HTR-8/SVneo (cell line): ENCODE results near the gene CDC42EP2.

Experiments
- DNase-seq: peaks from one replicate; pipeline ENCODE4 v3.0.0; 2011; ENCODE audit warnings: low spot score, mixed read lengths; ENCODE audit not compliant: insufficient read length
- FAIRE-seq: peaks from 2 replicates; lab custom pipeline; 2011; peaks lifted over from hg19 to GRCh38; lab: Jason Lieb, UNC

The CDC42EP2 gene, protein sequence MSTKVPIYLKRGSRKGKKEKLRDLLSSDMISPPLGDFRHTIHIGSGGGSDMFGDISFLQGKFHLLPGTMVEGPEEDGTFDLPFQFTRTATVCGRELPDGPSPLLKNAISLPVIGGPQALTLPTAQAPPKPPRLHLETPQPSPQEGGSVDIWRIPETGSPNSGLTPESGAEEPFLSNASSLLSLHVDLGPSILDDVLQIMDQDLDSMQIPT

DNA sequence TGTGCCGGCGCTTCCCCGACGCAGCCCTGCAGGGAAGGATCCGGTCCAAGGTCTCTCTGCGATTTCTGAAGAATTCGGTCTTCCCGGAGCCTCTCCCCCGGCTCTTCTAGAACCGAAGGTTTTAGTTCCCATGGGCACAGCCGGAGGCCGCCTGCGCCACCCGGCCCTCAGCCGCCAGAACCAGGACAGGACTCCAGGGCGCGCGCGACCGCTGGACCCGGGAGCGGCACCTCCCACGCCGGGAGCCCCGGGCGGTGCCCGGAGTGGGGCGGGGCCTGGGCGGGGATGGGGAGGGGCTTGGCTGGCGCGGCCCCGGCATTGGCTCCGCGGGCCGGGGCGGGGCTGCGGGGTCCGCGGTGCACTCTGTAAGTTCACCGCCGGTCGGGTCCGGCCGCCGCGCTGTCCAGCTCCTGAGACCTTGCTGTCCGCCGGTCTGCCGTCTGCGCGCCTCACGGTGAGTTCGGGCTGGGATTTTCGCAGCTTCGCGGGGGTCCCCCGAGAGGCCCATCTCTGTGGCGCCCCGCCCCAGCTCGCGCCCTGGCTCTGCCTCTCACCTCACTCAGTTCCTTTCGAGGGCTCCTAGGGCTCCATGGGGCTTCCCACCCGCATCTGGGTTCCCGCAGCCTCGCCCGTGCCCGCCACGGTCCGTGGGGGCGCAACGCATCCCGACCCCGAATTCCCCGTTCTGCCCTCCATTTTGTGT is at the start of gene CDC42EP2:
Gene CDC42EP2 (plus strand): TSS at position 366 of the 703 bp plus-strand sequence. CDS start 6,033 bp downstream, outside the sequence.
- DNase-seq (peak; percentile 78), FAIRE-seq (no peak)

DNA sequence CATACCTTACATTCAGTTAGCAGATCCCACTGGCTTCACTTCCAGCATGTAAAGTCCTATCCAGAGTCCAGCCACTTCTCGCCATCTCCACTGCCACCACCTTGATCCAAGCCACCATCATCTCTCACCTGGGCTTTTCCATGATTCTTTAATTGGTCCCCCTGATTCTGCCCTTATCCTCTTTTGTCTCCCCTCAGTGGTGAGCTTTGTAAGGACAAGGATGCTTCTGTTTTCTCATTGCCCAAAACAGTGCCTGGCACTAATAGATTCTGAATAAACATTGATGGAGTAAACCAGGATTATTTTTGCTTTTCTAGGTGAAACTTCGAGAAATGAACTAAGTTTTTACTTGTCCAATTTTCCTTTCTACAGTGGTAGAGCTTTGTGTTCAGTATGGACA is 48.5 kb upstream of the CDC42EP2 start:
- FAIRE-seq, result no peak

DNA sequence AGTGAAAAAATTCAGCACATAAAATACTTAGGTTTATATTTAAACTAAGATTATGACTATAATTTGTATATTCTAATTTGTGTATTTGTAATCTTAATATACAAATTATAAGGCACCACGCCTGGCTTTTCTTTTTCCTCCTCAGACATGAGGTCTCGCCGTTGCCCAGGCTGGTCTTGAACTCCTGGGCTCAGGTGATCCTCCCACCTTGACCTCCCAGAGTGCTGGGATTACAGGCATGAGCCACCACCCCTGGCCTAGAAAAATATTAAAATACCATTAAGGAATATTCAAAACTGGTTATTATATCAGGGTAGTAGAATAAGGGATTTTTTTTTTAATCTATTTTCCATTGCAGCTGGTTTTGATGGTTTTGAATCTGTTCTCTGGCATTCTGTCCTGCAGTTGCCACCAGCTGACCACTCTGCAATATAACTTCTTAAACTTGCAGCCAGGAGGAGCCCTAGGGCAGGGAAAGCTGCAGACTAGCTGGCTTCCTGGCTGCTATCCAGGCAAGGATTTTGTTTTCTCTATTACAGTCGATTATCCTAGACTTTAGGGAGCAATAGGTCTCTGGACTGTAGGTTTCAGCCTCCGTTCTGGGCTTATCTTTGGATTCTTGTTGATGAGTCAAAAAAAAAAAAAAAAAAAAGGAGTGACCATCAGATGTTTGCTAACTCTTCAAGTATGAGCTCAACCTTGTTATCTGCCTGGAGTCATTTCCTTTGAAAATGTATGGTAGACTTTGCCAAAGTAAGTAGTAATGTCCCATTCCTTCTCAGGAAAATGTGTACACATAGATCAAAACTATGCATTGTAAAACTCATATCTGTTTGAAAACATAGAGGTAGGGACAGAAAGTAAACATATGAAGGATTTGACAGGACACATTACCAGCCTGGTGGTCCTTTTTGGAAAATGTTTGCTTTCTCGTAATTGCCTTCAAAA is 39.7 kb upstream of the CDC42EP2 start:
- peak; percentile 76 for DNase-seq
- peak; percentile 38 for FAIRE-seq

More for the DNA sequence above, 48.5 kb upstream of the CDC42EP2 start:
- DNase-seq, result no peak

DNA sequence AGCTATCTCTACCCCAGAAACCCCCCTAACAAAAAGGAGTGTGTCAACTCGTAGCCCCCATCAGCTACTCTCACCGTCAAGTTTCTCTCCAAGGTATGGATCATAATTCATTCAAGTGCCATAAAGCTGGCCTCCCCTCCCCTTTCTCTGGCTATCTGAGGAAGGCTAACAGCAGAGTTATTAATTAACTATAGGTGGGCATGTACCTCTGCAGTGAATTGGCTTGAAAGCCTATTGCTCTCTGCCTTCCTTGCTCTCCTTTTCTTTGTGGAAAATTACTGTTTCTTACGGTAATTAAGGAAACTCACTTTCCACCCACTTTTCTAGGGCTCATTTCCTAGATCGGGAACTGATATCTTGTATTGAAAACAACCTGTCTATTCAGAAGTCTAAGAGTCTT is 38.8 kb upstream of the CDC42EP2 start:
- DNase-seq (no peak), FAIRE-seq (no peak)

DNA sequence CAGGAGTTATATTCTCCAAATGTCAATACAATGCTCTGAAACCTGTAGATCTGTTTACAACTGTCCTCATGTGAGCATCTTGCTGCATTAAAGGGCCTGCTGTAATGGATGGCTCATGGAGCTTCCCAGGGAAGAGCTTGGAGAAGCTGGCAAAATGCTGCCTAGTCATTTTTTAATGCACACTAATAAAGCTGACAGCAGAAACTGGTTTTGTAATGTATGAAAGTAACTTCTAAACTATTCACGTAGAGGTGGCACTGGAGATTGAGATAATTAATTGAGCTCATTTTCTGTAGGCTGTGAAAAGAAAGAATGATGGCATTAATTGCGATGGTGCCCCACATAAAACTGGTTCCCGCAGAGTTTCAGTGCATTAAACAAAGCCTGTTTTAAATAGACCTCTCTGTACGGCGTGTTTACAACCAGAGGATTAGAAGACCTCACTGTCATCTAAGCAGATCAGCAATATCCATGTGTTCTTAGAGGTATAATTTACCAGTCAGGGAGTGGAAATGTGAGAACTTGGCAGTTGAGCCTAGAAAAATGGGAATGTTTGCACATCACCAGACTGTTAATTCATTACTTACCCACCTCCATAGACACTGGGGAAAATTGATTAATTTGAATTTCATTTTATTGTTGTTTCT is 36.9 kb upstream of the CDC42EP2 start:
- FAIRE-seq, result no peak

DNA sequence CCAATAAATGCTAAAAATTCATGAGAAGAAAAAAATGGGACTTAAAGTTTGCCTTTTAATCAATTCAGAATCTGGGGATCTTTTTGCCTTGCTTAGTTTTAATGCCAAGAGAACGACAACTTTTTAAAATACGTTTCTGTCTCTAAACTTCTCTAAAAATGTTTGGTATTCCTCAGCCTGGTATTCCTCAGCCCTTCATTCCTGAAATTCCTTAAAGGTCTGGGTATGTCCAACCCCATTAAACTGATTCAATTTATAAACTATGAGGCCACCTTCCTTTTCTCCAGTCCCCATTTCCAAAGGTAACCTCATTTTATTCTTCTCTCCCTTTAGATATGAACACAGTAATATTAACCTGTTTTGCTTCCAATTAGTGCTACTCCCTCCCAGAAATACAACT is 36.3 kb upstream of the CDC42EP2 start:
- no peak for DNase-seq

More for the DNA sequence above, 36.9 kb upstream of the CDC42EP2 start:
- no peak for DNase-seq

DNA sequence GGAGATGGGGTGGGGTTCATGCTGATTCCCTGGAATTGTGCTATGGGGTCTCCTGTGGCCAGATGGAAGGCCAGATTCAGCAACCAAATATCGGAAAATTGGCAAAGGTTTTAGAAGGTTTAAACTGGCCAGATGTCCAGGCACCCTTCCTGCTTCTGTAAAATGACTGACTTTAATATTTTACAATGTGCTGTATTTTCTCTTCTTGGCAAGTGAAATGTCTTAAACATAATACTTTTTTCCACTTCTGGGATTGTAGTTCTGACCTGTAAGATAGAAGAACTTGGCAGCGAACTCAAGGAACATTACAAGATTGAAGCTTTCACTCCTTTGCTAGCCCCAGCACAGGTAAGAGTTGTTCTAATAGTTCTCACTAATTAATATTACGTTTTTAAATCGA is 35.4 kb upstream of the CDC42EP2 start:
- no peak for DNase-seq
- FAIRE-seq, result no peak

More for the DNA sequence above, 36.3 kb upstream of the CDC42EP2 start:
- no peak for FAIRE-seq

DNA sequence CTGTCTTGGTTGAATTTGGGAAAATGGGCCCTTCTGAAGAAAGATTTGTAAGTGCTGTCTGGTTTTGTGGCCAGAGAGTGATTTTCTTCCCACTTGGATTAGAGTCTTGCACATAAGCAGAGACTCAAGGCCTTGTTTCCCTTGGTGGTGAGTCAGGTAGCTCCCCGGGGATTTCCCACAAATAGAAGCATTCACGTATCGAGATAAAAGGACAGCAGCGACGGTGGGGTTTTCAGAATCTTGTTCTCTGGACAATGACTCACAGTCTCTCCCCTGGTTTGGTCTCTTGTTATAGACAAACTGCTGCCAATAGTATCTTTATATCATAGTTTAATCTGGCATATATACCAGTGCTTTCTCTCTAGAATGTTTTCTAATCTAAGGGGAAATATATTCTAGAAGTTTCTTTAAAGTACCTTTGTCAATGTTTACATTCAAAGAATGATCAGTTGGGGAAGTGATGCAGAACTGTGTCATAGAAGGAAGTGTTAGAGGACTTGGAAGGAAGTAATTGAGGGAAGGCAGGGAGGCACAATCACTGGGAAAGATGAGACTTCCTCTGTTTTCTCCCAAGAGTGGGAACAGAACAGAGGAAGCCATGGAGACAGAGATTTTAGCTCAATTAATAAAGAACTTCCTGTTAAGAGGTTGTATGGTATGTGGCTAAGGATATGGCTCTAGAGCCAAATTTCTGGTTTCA is 34.8 kb upstream of the CDC42EP2 start:
- peak; percentile 47 for DNase-seq
- FAIRE-seq, result no peak

DNA sequence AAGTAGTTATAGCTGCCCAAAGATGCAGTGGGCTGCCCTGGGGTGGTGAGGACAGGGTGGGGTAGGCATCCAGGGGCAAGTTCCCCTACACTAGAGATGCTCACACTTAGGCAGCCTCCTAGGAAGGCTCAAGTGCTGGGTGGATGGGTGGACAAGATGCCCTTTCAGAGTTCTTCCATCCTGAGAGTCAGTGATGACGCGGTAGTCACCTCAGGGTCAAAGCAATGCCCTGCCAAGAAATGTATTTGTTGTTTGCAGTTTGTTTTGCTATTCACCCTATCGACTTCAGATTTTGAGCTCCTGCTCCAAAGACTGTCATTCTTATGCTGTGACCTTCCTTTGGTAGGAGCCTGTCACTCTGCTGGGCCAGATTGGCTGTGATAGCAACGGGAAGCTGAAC is 34.0 kb upstream of the CDC42EP2 start:
- FAIRE-seq (no peak), DNase-seq (no peak)

DNA sequence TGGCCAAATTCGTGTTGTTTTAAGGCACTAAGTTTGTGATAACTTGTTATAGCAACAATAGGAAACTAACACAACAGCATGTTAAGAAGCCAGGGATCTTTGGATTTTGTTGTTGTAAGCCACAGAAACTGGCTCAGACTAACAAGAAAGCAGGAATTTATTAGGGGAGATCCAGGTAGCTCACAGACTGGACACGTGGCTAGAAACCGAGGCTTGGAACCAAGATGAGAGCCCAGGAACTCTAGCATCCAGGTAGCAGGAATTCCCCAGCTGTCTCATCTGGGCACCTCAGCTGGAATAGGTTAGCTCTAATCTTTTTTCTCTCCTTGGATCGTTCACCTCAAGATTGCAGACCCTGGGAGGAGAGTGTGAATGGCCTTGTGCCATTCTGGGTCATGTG is 28.0 kb upstream of the CDC42EP2 start:
- DNase-seq, result no peak
- no peak for FAIRE-seq

DNA sequence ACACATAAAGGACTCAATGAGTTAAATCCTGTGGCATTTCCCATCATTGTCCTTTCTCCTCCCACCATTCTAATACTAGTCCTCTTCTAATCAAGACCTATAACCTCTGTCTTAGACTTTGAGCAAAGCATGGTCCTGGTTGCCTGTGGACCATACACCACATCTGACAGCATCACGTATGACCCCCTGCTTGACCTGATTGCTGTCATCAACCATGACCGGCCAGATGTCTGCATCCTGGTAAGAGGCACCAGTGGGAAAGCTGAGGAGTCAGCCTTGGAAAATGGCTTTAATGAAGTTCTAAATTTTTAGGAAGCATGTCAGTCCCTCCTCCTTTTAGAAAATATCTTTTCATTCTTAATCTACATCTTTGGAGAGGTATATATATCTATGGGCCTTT is 27.1 kb upstream of the CDC42EP2 start:
- FAIRE-seq (no peak), DNase-seq (no peak)

DNA sequence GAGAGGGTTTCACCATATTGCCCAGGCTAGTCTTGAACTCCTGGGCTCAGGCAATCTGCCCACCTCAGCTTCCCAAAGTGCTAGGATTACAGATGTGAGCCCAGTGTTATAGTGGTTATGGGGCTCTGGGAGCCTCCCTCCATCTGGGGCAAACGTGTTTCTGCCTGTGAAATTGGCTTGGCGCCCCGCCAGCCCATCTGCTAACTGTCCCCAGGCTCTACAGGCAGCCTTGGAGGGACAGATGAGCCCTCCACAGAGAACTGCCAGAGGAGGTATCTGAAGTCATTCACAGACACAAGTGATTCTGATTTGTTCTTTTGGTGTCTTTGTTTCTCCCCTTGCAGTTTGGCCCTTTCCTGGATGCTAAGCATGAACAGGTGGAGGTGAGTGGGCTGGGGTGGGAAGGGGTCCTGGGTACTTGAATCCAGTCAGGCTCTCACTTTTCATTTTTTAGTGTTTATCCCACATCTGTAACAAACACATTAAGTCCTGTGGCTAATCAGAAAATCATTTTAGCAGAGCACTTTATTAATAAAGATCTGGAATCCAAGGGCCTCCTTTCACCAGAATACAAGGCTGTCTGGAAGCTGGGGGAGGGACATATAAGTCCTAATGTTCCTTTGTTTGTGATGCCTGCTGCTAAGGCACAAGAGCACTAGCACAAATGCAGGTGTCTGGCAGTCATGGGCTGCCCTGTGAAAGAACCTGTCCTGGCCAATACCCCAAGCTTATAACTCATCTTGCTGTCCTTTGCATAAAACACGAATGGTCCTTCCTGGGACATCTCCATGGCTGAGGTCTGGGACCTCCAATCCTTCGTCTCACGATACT is 25.7 kb upstream of the CDC42EP2 start:
- no peak for FAIRE-seq
- DNase-seq, result no peak

DNA sequence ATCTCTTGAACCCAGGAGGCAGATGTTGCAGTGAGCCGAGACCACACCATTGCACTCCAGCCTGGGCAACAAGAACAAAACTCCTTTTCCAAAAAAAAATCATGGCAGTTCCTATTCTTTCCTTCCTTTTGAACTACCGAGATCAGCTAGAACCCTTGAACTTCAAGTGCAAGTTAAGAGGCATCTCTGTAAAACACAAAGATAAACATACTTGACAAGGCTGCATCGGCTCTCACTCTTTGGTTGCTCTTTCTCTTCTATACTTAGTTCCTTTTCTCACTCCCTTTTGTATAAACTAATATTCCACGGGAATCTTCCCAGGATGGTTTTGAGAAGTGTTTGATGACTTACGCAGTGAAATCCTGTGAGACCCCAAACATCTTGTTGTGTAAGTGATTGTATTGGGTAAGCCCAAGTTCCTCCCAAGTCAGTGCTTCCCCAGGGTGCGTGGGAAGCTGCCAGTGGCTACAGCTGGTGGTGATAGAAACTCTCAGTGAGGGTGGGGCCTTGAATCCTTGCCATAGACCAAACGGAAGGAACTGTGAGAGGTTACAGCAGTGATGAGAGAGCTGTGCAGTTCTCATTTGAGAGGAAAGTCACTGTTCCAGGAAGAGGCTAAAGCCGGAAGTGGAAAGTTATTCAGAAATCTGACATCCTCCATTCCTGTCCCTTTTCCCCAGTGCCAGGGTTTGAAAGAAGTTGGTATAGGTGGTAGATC is 24.1 kb upstream of the CDC42EP2 start:
- DNase-seq, result no peak
- no peak for FAIRE-seq

DNA sequence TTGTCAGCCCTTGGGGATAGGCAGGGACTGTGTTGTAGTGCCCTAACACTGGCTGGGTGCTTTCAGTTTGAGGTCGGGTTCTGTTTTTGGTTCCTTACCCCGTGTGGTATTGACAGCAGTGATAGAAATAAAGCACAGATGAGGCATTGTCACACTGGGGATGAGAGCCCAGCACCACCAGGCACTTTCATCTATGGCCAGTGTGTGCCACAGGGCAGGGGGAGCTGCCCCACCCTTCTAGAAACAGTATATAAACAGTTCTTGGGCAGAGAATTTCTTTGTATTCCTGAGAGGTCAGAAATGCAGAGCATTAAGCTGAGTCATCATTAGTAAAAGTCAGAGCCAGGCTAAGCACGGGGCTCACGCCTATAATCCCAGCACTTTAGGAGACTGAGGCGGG is 23.1 kb upstream of the CDC42EP2 start:
- no peak for DNase-seq
- FAIRE-seq, result no peak

DNA sequence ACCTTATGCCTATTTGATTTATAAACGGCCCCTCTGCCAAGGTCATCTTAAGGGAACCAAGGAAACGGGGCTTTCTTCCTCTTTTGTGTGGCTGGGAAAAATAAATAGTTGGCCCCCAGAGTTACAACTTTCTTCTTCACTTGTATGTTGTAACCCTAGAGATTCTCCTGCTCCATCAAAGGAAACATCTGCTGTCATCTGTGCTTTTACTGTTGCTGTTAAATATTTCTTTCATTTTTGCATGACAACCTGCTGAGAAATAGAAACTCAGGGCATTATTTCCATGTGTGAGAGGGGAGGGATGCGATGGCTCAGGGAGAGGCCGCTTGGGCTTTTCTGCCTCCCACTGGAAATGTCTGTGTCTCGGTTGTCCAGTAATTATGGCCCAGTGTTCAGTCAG is 21.8 kb upstream of the CDC42EP2 start:
- DNase-seq, result no peak
- FAIRE-seq, result no peak

DNA sequence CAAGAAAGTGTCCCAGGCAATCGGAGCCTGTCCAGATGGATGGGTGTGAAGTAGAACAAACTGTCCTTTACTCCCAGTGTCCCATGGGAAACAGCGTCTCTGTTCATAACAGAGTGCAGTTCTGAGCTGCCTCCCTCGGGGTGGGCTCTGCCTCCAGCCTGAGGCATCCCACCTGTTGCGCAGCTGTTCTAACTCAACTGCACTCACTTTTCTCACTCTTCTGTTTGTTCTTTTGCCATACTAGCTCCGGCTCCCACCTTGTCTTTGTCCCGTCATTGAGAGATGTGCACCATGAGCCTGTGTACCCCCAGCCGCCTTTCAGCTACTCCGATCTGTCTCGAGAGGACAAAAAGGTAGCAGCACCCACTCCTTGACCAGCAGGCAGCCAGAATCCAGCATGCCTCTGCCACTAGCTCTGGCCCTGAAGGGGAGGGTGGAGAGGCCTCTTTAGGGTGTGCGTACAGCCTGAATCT is 20.7 kb upstream of the CDC42EP2 start:
- no peak for FAIRE-seq

DNA sequence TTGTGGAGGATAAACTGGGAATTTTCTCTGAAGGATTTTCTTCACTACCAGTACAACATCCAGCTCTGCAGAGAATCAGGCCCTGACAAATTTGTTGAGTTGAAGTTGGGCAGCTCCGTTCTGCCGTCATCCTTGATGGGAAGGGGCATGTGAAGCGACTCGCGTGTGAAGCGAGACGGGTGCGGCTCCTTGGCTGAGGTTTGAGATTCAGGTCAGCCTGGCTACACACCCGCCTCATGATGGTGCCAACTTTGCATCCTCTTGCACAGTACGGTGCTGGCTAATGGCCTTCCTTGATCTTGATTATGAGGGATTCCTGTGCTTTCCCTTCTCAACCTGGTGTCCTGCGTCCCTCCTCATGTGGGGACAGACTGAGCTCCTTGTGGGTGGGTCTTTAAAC is 19.7 kb upstream of the CDC42EP2 start:
- DNase-seq (no peak), FAIRE-seq (no peak)

More for the DNA sequence above, 20.7 kb upstream of the CDC42EP2 start:
- DNase-seq, result no peak
